Ovary (tissue), 10 donors: ENCODE data around the gene TOR1AIP2. TPM values are rescaled to one million over a fixed set of nuclear protein-coding genes. Genes with fewer than 3 reads are reported as not detected.

Source experiments
- DNase-seq, 5 donors: peaks; one replicate each; pipeline ENCODE4 v3.0.0-alpha.2; 2019 to 2020
- H3K27ac ChIP-seq, 2 donors: fragments of 200-600 bp; one replicate each; pipeline versions ENCODE4 v1.5.1 to v1.8.0; 2019 to 2022
- H3K27me3 ChIP-seq: fragments of 200-600 bp; one replicate; pipeline ENCODE4 v1.8.0; 2022
- H3K36me3 ChIP-seq: fragments of 200-600 bp; sonication (generic); one replicate; pipeline ENCODE4 v1.5.1; 2019
- H3K4me1 ChIP-seq: one replicate; pipeline ENCODE4 v1.8.1; 2013; ENCODE audit warnings: mild to moderate bottlenecking, moderate library complexity; ENCODE audit not compliant: insufficient read depth
- H3K4me3 ChIP-seq: fragments of 200-600 bp; sonication (generic); one replicate; pipeline ENCODE4 v1.5.1; 2017
- H3K9me3 ChIP-seq, 2 donors: fragments of 200-600 bp in 1 of 2; sonication (generic) in 1 of 2; one replicate each; pipeline versions ENCODE4 v1.5.1 to v1.8.1; 2013 to 2019; ENCODE audit warnings: mild to moderate bottlenecking in 1 of 2, moderate library complexity in 1 of 2
- CTCF ChIP-seq, 3 donors: fragments of 450-650 bp in 2 of 3; fragments of 200-600 bp in 1 of 3; IDR thresholded peaks; one replicate each; pipeline versions ENCODE4 v1.5.1 to v1.8.0; 2016 to 2022; ENCODE audit warnings: antibody characterized with exemption in 3 of 3, mild to moderate bottlenecking in 1 of 3
- EP300 ChIP-seq: sonication (generic); formaldehyde crosslinking; IDR thresholded peaks from one replicate; pipeline ENCODE4 v1.6.1; 2017; ENCODE audit warnings: antibody characterized with exemption
- POLR2A ChIP-seq: fragments of 450-650 bp; IDR thresholded peaks from one replicate; pipeline ENCODE4 v1.6.1; 2017; ENCODE audit warnings: antibody characterized with exemption, mild to moderate bottlenecking, moderate library complexity
- WGBS, 3 donors: extraction: QIAGEN DNeasy Blood & Tissue Kit in 1 of 3; methylation state at CpG; one replicate each; pipeline versions ENCODE4 v1.1.5 to v1.1.7; 2013 to 2017; 5-methylcytosine and 5-hydroxymethylcytosine counted together
- intact Hi-C, 4 donors: fragments of 100-400 bp; cut with DNase I; formaldehyde crosslinking; loops; one replicate each; pipeline versions ENCODE4 v1.11.0 to v1.15.1; 2022 to 2023
- long read RNA-seq, 3 donors: library from polyadenylated mRNA in 2 of 3; unstranded in 2 of 3; transcript quantifications; one replicate each; pipeline ENCODE4 v2.0.0 and lab custom pipeline, GENCODE V29; 2021 to 2026
- polyA plus RNA-seq, 2 donors: library from polyadenylated mRNA; stranded (reverse); fragments of 200-250 nt in 1 of 2; fragments of 350-450 nt in 1 of 2; fragmentation: Illumina TruSeq in 1 of 2; extraction: RNeasy Lipid Tissue Mini Kit (QIAGEN cat#74804) in 1 of 2; gene quantifications; one replicate each; pipeline ENCODE4 v1.2.3, GENCODE V29; 2013 to 2014
- total RNA-seq, 7 donors: library from RNA; depleted of rRNA in 2 of 7; stranded (reverse); fragments of >200 nt in 2 of 7; fragmentation: NEBNext Ultra II Directional in 3 of 7; extraction: Animal tissue kit (Norgen Biotek cat#: 25700) in 3 of 7; gene quantifications; one replicate each; pipeline versions ENCODE4 v1.1.0 to v1.2.4, GENCODE V29; 2016 to 2023
- donor health status: DM: no; HTN: no; CAD: no; lungs with moderate emphysema.
- donor health status: DM: no; HTN: no; CAD: no.
- donor health status: Bipolar disorder and iron deficiency.
- donor health status: DM: yes; HTN: yes; CAD: no.
- donor health status: DM: no; HTN: no; CAD: no.
- donor health status: DM: yes; HTN: yes; CAD: no.

The TOR1AIP2 gene
- total RNA-seq (10 to 100 TPM; 61.8 to 89.7 (median 74.8) TPM), polyA plus RNA-seq (10 to 100 TPM in 1 of 2 donors, 1 to 10 TPM in 1; 9.7 to 30.0 TPM)
- long read RNA-seq, donor 1, full-length matches to known transcripts, result 3 of 53 reads
- long read RNA-seq, donor 1, partial matches to known transcripts, result 30 of 53 reads
- long read RNA-seq, donor 1, other reads (novel, unspliced or antisense), result 20 of 53 reads
- long read RNA-seq, donor 2, full-length matches to known transcripts, result 4 of 4 reads
- long read RNA-seq, donor 2, partial matches to known transcripts, result 0 of 4 reads
- long read RNA-seq, donor 2, other reads (novel, unspliced or antisense), result 0 of 4 reads
- long read RNA-seq, donor 3, full-length matches to known transcripts, result 13 of 23 reads
- long read RNA-seq, donor 3, partial matches to known transcripts, result 1 of 23 reads
- long read RNA-seq, donor 3, other reads (novel, unspliced or antisense), result 9 of 23 reads

- Histone ChIP-seq H3K27me3 (no peaks in the 10 kb centered on the region), H3K27ac (peak within 1 kb of the TSS; percentile 14 to 40), H3K4me1 (no peaks in the 10 kb centered on the region), H3K4me3 (peak within 1 kb of the TSS; percentile 70), H3K9me3 (no peaks in the 10 kb centered on the region), H3K36me3 (no peaks in the 10 kb centered on the region)
- 4 to 5% (median 4%) methylated on average over 31 of the region's 31 CpGs for WGBS, 3 donors
- peak; percentile 83 to 91 (median 88) for DNase-seq
- TF ChIP-seq CTCF (IDR thresholded peaks at IDR 0.05) (peak in 1 of 3 donors; percentile 27), EP300 (no peak), POLR2A (peak; percentile 96)
- intact Hi-C loops, result no loop called here
Measured at GRCh38 chr1:179877586-179878265, at the start of gene TOR1AIP2. TOR1AIP2 (minus strand) TSS chr1:179877803; CDS start chr1:179852665, 25,138 bp downstream.

- H3K4me1 ChIP-seq, result peaks cover 2% of the 10 kb centered on the region
- no peak for TF ChIP-seq POLR2A
- TF ChIP-seq EP300, result no peak
- TF ChIP-seq CTCF (IDR thresholded peaks at IDR 0.05), result no peak
- WGBS, 3 donors, result 88 to 93% (median 90%) methylated on average over 3 of the region's 3 CpGs
Measured at GRCh38 chr1:179926850-179927205, 49.2 kb upstream of the TOR1AIP2 start.

GRCh38 chr1:179925922-179926849, 48.6 kb upstream of the TOR1AIP2 start:
- H3K36me3 ChIP-seq, result no peaks in the 10 kb centered on the region
- no peaks in the 10 kb centered on the region for H3K4me1 ChIP-seq
- H3K9me3 ChIP-seq, result no peaks in the 10 kb centered on the region
- TF ChIP-seq CTCF (IDR thresholded peaks at IDR 0.05) (no peak), EP300 (no peak), POLR2A (no peak)
- intact Hi-C loops, result no loop called here
- H3K27me3 ChIP-seq, result no peaks in the 10 kb centered on the region
- H3K27ac ChIP-seq, result no peak overlapping the region
- DNase-seq, result no peak
- no peak overlapping the region for H3K4me3 ChIP-seq
- 80 to 92% (median 87%) methylated on average over 4 of the region's 4 CpGs for WGBS, 3 donors

More at GRCh38 chr1:179926850-179927205, 49.2 kb upstream of the TOR1AIP2 start:
- DNase-seq, result no peak
- intact Hi-C loops, result no loop called here
- Histone ChIP-seq H3K36me3 (no peaks in the 10 kb centered on the region), H3K9me3 (no peaks in the 10 kb centered on the region), H3K27me3 (no peaks in the 10 kb centered on the region), H3K4me3 (no peak overlapping the region), H3K27ac (no peak overlapping the region)

- Histone ChIP-seq H3K9me3 (no peaks in the 10 kb centered on the region), H3K4me1 (no peaks in the 10 kb centered on the region), H3K4me3 (no peak overlapping the region), H3K36me3 (no peaks in the 10 kb centered on the region), H3K27me3 (no peaks in the 10 kb centered on the region), H3K27ac (no peak overlapping the region)
- 91% methylated on average over 5 of the region's 5 CpGs for WGBS, 3 donors
- DNase-seq, result no peak
- no peak for TF ChIP-seq POLR2A
- no peak for TF ChIP-seq CTCF (IDR thresholded peaks at IDR 0.05)
- no peak for TF ChIP-seq EP300
- intact Hi-C loops, result no loop called here
Measured at GRCh38 chr1:179925302-179925701, 47.7 kb upstream of the TOR1AIP2 start.
